Vagina (tissue), 2 donors: ENCODE data around the gene LRRN1.

Source experiments
- POLR2A ChIP-seq, 2 donors: fragments of 450-650 bp; IDR thresholded peaks; one replicate each; pipeline ENCODE4 v1.6.1; 2017; ENCODE audit warnings: antibody characterized with exemption in 2 of 2, mild to moderate bottlenecking in 2 of 2, moderate library complexity in 2 of 2
- POLR2AphosphoS5 ChIP-seq, 2 donors: sonication (generic); formaldehyde crosslinking; IDR thresholded peaks; one replicate each; pipeline ENCODE4 v1.9.0; 2017; ENCODE audit warnings: antibody characterized with exemption in 2 of 2, mild to moderate bottlenecking in 2 of 2, low read depth in 1 of 2; ENCODE audit not compliant: insufficient read depth in 1 of 2
- TF ChIP-seq, protein P1 (sequence below), 3 experiments: fragments of 450-650 bp in 2 of 3; fragments of 200-600 bp in 1 of 3; sonication (generic) in 1 of 3; IDR thresholded peaks; one replicate each; pipeline ENCODE4 v1.5.1; 2017 to 2019; ENCODE audit warnings: antibody characterized with exemption in 3 of 3, mild to moderate bottlenecking in 2 of 3, moderate library complexity in 2 of 3

DNA sequence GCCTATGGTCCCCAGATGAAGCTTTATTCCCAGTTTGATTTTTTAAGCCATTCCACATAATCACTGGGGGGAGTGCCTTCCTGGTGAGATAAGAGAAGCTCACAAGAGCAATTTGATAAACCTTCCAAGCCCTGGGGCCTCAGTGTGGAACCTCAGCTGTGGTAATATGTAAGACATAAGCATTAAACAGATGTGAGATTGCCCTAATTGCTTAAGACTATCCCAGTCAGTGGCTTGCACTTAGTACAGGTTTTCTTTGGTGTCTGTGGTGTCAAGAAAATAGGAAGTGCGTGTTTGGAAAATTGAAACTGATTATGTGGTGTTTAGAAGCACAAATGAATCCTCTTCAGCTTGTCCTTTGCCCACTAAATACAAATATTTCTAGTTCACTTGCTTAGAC is 54.3 kb downstream of the LRRN1 start:
- TF ChIP-seq POLR2A (IDR thresholded peaks at IDR 0.05) (no peak), POLR2AphosphoS5 (IDR thresholded peaks at IDR 0.05; ENCODE audit: insufficient read depth in 1 of 2, low read depth in 1 of 2) (no peak)
- TF ChIP-seq, protein P1, sequence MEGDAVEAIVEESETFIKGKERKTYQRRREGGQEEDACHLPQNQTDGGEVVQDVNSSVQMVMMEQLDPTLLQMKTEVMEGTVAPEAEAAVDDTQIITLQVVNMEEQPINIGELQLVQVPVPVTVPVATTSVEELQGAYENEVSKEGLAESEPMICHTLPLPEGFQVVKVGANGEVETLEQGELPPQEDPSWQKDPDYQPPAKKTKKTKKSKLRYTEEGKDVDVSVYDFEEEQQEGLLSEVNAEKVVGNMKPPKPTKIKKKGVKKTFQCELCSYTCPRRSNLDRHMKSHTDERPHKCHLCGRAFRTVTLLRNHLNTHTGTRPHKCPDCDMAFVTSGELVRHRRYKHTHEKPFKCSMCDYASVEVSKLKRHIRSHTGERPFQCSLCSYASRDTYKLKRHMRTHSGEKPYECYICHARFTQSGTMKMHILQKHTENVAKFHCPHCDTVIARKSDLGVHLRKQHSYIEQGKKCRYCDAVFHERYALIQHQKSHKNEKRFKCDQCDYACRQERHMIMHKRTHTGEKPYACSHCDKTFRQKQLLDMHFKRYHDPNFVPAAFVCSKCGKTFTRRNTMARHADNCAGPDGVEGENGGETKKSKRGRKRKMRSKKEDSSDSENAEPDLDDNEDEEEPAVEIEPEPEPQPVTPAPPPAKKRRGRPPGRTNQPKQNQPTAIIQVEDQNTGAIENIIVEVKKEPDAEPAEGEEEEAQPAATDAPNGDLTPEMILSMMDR (IDR thresholded peaks at IDR 0.05), result no peak
